ENCODE data around the gene RGS10. TPM values are rescaled to one million over a fixed set of nuclear protein-coding genes. Genes with fewer than 3 reads are reported as not detected.

RGS10 gene
- total RNA-seq, 1 experiment from 2014 or later = 10.6 TPM

DNA sequence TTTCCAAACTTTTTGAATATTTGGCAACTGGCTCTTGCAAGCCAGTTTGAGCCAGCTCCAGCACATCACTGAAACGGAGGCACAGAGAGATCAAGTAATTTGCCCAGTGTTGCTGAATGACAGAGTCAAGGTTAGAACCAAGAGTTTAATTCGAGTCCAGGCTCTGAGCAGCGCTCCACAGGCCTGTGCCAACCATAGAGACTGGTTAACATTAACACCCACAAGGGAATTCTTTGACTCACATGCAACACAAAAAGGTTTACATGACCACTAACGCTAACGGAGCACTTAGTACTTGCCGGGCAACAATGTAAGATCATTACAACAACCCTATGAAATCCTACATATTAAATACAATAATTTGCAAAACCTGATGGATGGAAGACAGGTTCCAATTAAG, 1.5 kb downstream of the RGS10 start:
- H2BK5ac ChIP-seq (ENCODE audit: insufficient read length, low read length) = no peak overlapping the region
- H2AK5ac ChIP-seq (ENCODE audit: insufficient read length, low read length) = no peak overlapping the region
- H3K23ac ChIP-seq (ENCODE audit: insufficient read length, low read depth, low read length) = no peak overlapping the region
- TF ChIP-seq, protein P1, sequence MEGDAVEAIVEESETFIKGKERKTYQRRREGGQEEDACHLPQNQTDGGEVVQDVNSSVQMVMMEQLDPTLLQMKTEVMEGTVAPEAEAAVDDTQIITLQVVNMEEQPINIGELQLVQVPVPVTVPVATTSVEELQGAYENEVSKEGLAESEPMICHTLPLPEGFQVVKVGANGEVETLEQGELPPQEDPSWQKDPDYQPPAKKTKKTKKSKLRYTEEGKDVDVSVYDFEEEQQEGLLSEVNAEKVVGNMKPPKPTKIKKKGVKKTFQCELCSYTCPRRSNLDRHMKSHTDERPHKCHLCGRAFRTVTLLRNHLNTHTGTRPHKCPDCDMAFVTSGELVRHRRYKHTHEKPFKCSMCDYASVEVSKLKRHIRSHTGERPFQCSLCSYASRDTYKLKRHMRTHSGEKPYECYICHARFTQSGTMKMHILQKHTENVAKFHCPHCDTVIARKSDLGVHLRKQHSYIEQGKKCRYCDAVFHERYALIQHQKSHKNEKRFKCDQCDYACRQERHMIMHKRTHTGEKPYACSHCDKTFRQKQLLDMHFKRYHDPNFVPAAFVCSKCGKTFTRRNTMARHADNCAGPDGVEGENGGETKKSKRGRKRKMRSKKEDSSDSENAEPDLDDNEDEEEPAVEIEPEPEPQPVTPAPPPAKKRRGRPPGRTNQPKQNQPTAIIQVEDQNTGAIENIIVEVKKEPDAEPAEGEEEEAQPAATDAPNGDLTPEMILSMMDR (conservative IDR thresholded peaks at IDR 0.05) = no peak
- no peak overlapping the region for H3T11ph ChIP-seq (ENCODE audit: low read length)
- H2BK12ac ChIP-seq (ENCODE audit: insufficient read length, low read depth, low read length) = no peak overlapping the region
- H4K8ac ChIP-seq (replicated peaks; ENCODE audit: insufficient read length, low read depth, low read length) = no peak overlapping the region
- no peak overlapping the region for H2AFZ ChIP-seq (ENCODE audit: low read length)
- no peak overlapping the region for H2BK15ac ChIP-seq (ENCODE audit: low read depth, low read length)
- WGBS (ENCODE audit: extremely low coverage, insufficient read length, low lambda C conversion rate) = no CpG with 5 or more reads among the region's 6 CpGs
- H3K27me3 ChIP-seq (ENCODE audit: insufficient read depth, low read length) = peaks cover 23% of the 10 kb centered on the region; the same call in 1 of the 2 replicates
- Mint-ChIP-seq H3K9me3 (no peaks in the 10 kb centered on the region; a peak in 2 of 5 replicates), H3K4me3 (peak overlapping the region; percentile 66 to 81; a peak in 4 of 5 replicates), H3K4me1 (peaks cover 18 to 27% of the 10 kb centered on the region in 2 experiments), H3K27ac (no peak overlapping the region), H3K27me3 (ENCODE audit: low read depth) (peaks cover 65% of the 10 kb centered on the region), H3K36me3 (ENCODE audit: insufficient read depth in 1 of 3, low read depth in 3 of 3) (no peaks in the 10 kb centered on the region; a peak in 1 of 7 replicates)
- no peak overlapping the region for H3K4ac ChIP-seq (ENCODE audit: low read depth, low read length)
- no peaks in the 10 kb centered on the region for H3K79me2 ChIP-seq (ENCODE audit: insufficient read depth, low read length)
- no peak overlapping the region for H3K9ac ChIP-seq (ENCODE audit: extremely low read depth, insufficient read length, low read length)
- H3K18ac ChIP-seq (ENCODE audit: insufficient read length, low read depth, low read length) = no peak overlapping the region
- H3K14ac ChIP-seq (ENCODE audit: insufficient read depth, low read length) = no peak overlapping the region
- peaks cover 3% of the 10 kb centered on the region; the same call in 1 of the 2 replicates for H3K4me1 ChIP-seq (ENCODE audit: insufficient read depth, low read length)
- H4K20me1 ChIP-seq (ENCODE audit: control insufficient read depth, insufficient read depth, insufficient read length) = no peaks in the 10 kb centered on the region
- H3K4me2 ChIP-seq (ENCODE audit: insufficient read depth, insufficient read length, low read length) = no peak overlapping the region
- H2BK20ac ChIP-seq (ENCODE audit: low read depth, low read length, poor library complexity, severe bottlenecking) = no peak overlapping the region
- peaks cover 20% of the 10 kb centered on the region for H3K23me2 ChIP-seq (ENCODE audit: insufficient read length, low read depth, low read length, poor library complexity, severe bottlenecking)
- no peak overlapping the region for H3K56ac ChIP-seq (ENCODE audit: insufficient read length, low read depth, low read length)
- H4K91ac ChIP-seq (ENCODE audit: insufficient read length, low read depth, low read length) = no peak overlapping the region
- H2BK120ac ChIP-seq (ENCODE audit: low read depth, low read length, poor library complexity, severe bottlenecking) = no peak overlapping the region
- H4K5ac ChIP-seq (ENCODE audit: insufficient read length, low read depth, low read length) = no peak overlapping the region
- DNase-seq = no peak
- H3K79me1 ChIP-seq (ENCODE audit: insufficient read depth, low read depth, low read length, poor library complexity, severe bottlenecking) = no peaks in the 10 kb centered on the region
- no peak overlapping the region for H3K27ac ChIP-seq (ENCODE audit: insufficient read length, low read depth, low read length)
- no peaks in the 10 kb centered on the region for H3K9me3 ChIP-seq (ENCODE audit: control insufficient read depth, low read depth, low read length)
